B cell (primary cell): Measurements from ENCODE around the gene PTPRE. TPM values are rescaled to one million over a fixed set of nuclear protein-coding genes. Genes with fewer than 3 reads are reported as not detected.
A peak's percentile ranks its signal among the peaks of the same experiment; 100 is the strongest.

ENCODE experiments used
- ATAC-seq: fragments of 200-7000 bp; cut with Tn5 transposase; one replicate; pipeline ENCODE4 v1.10.0; 2021; ENCODE audit warnings: low read depth, mild to moderate bottlenecking, moderate number of reproducible peaks, moderate library complexity
- CTCF ChIA-PET: fragments of 350-600 bp; sonication (Branson Sonifier 250); formaldehyde crosslinking; loops from one replicate; lab custom pipeline; 2021; ENCODE audit warnings: antibody characterized with exemption, inconsistent platforms; lab: Charles Lee
- POLR2A ChIA-PET: fragments of 350-600 bp; sonication (Branson Sonifier 250); formaldehyde crosslinking; loops from one replicate; lab custom pipeline; 2021; ENCODE audit warnings: antibody characterized with exemption; lab: Charles Lee
- DNase-seq: peaks from one replicate; pipeline ENCODE4 v3.0.0; 2013
- H2AFZ ChIP-seq: 2 replicates; pipeline ENCODE4 v1.6.1; 2012; ENCODE audit warnings: mild to moderate bottlenecking, low read depth, low read length; ENCODE audit not compliant: insufficient read depth, poor library complexity, severe bottlenecking
- H3K27ac ChIP-seq, 2 donors: 1 replicate in 1 of 2; 2 replicates in 1 of 2; pipeline ENCODE4 v1.5.1; 2012 to 2013; ENCODE audit warnings: low read length in 2 of 2, mild to moderate bottlenecking in 2 of 2, moderate library complexity in 1 of 2
- H3K27me3 ChIP-seq, 4 experiments: fragments of 200-600 bp in 1 of 4; sonication (generic) in 1 of 4; replicated peaks in 1 of 4; 1 replicate in 2 of 4; 2 replicates in 2 of 4; pipeline versions ENCODE4 v1.6.1 to v1.7.0; 2013 to 2016; ENCODE audit warnings: low read length in 3 of 4, mild to moderate bottlenecking in 2 of 4, mixed read lengths in 1 of 4, moderate library complexity in 1 of 4; ENCODE audit not compliant: insufficient read depth in 4 of 4, control insufficient read depth in 3 of 4; ENCODE audit errors: control extremely low read depth in 1 of 4
- H3K36me3 ChIP-seq, 2 experiments: replicated peaks in 1 of 2; 1 replicate in 1 of 2; 2 replicates in 1 of 2; pipeline versions ENCODE4 v1.6.1 to v1.7.1; 2013; ENCODE audit warnings: low read length in 1 of 2; ENCODE audit not compliant: insufficient read depth in 2 of 2, control insufficient read depth in 1 of 2; ENCODE audit errors: control extremely low read depth in 1 of 2, extremely low read depth in 1 of 2
- H3K4me1 ChIP-seq, 2 donors: fragments of 200-600 bp in 1 of 2; sonication (generic) in 1 of 2; 1 replicate in 1 of 2; 2 replicates in 1 of 2; pipeline versions ENCODE4 v1.5.1 to v1.6.1; 2013 to 2017; ENCODE audit warnings: low read length in 2 of 2; ENCODE audit not compliant: control insufficient read depth in 2 of 2, insufficient read depth in 2 of 2
- H3K4me2 ChIP-seq: replicated peaks from 2 replicates; pipeline ENCODE3; 2012; ENCODE audit warnings: mild to moderate bottlenecking, low read depth, low read length; ENCODE audit not compliant: poor library complexity, severe bottlenecking
- H3K4me3 ChIP-seq, 5 experiments: fragments of 200-600 bp in 1 of 5; sonication (generic) in 1 of 5; 1 replicate in 3 of 5; 2 replicates in 2 of 5; pipeline versions ENCODE4 v1.5.1 to v1.7.0; 2011 to 2016; ENCODE audit warnings: low read length in 4 of 5, mild to moderate bottlenecking in 4 of 5, low read depth in 2 of 5, control low read depth in 1 of 5, moderate library complexity in 1 of 5; ENCODE audit not compliant: insufficient read depth in 1 of 5; ENCODE audit errors: control extremely low read depth in 1 of 5, extremely low read depth in 1 of 5
- H3K79me2 ChIP-seq: fragments of 200-600 bp; sonication (generic); one replicate; pipeline ENCODE4 v1.6.0; 2016; ENCODE audit warnings: low read length; ENCODE audit not compliant: control insufficient read depth, insufficient read depth
- H3K9ac ChIP-seq: fragments of 200-600 bp; sonication (generic); 2 replicates; pipeline ENCODE4 v1.6.1; 2017; ENCODE audit warnings: mild to moderate bottlenecking, low read length, moderate library complexity
- H3K9me3 ChIP-seq, 3 donors: one replicate each; pipeline versions ENCODE4 v1.6.1 to v1.7.1; 2013; ENCODE audit warnings: low read length in 2 of 3; ENCODE audit not compliant: control insufficient read depth in 2 of 3, insufficient read depth in 1 of 3; ENCODE audit errors: control extremely low read depth in 1 of 3
- H4K20me1 ChIP-seq: 2 replicates; pipeline ENCODE4 v1.6.0; 2012; ENCODE audit warnings: mild to moderate bottlenecking, low read length; ENCODE audit not compliant: insufficient read depth, control insufficient read depth, poor library complexity, severe bottlenecking
- H3K27ac Mint-ChIP-seq: one replicate; pipeline ENCODE4 v1.8.0; 2021; ENCODE audit warnings: mixed read lengths
- H3K27me3 Mint-ChIP-seq: one replicate; pipeline ENCODE4 v1.8.0; 2021; ENCODE audit warnings: mixed read lengths
- H3K4me1 Mint-ChIP-seq: one replicate; pipeline ENCODE4 v1.8.0; 2021; ENCODE audit warnings: mixed read lengths
- H3K4me3 Mint-ChIP-seq: one replicate; pipeline ENCODE4 v1.8.0; 2021; ENCODE audit warnings: mixed read lengths
- H3K9me3 Mint-ChIP-seq: one replicate; pipeline ENCODE4 v1.8.0; 2022; ENCODE audit warnings: mixed read lengths; ENCODE audit not compliant: insufficient read depth
- CTCF ChIP-seq: fragments of 200-600 bp; IDR thresholded peaks from one replicate; pipeline ENCODE4 v1.8.0; 2022; ENCODE audit warnings: antibody characterized with exemption, mild to moderate bottlenecking
- EZH2 ChIP-seq: IDR thresholded peaks from 2 replicates; pipeline ENCODE4 v1.6.1; 2012; ENCODE audit warnings: borderline replicate concordance, low read depth, mild to moderate bottlenecking, moderate library complexity, low read length; ENCODE audit not compliant: insufficient read depth, poor library complexity, severe bottlenecking
- WGBS: methylation state at CpG from one replicate; pipeline ENCODE4 v1.1.5; 2013; ENCODE audit warnings: missing lambda C conversion rate; ENCODE audit not compliant: insufficient coverage; 5-methylcytosine and 5-hydroxymethylcytosine counted together
- intact Hi-C: fragments of 100-400 bp; cut with micrococcal nuclease; formaldehyde crosslinking; loops from one replicate; pipeline ENCODE4 v1.10.0; 2022
- polyA plus RNA-seq: library from polyadenylated mRNA; depleted of rRNA; stranded (reverse); fragments of >200 nt; gene quantifications from 2 replicates; pipeline ENCODE4 v1.2.3, GENCODE V29; 2012
- total RNA-seq, 2 donors: library from RNA; stranded (reverse); fragments of 120-200 nt in 1 of 2; gene quantifications; 1 replicate in 1 of 2; 2 replicates in 1 of 2; pipeline versions ENCODE4 v1.2.3 to v1.2.4, GENCODE V29; 2013 to 2022

PTPRE gene
- total and polyA plus RNA-seq, 2 donors (not counting 1 experiment from before 2014, with no cell fraction given), result 6.6 to 32.7 TPM

GRCh38 chr10:128046953-128047290, 140.0 kb downstream of the PTPRE start:
- peaks cover 53% of the 10 kb centered on the region for H3K4me1 Mint-ChIP-seq
- H3K9me3 ChIP-seq, result no peaks in the 10 kb centered on the region
- no peaks in the 10 kb centered on the region for H3K27me3 ChIP-seq
- peak overlapping the region; percentile 85 for H3K27ac Mint-ChIP-seq
- H3K79me2 ChIP-seq, result peaks cover 43% of the 10 kb centered on the region
- H4K20me1 ChIP-seq, result peaks cover 6% of the 10 kb centered on the region
- TF ChIP-seq CTCF (no peak), EZH2 (no peak)
- peak overlapping the region; percentile 85 for H3K4me2 ChIP-seq
- peak overlapping the region; percentile 49 for H2AFZ ChIP-seq
- peak overlapping the region in 4 of 5 experiments; percentile 49 to 68 (median 60) for H3K4me3 ChIP-seq
- WGBS, result 92% methylated on average over 7 of the region's 10 CpGs
- no peaks in the 10 kb centered on the region for H3K9me3 Mint-ChIP-seq
- POLR2A ChIA-PET, result interaction anchor here (1.0 to 2.5 kb wide), 5 partner anchors 11 to 22 kb away, joined by 3 to 29 read pairs (median 5); no protein-coding TSS in a partner anchor
- peaks cover 0 to 13% of the 10 kb centered on the region in 2 experiments for H3K36me3 ChIP-seq
- peaks cover 41 to 63% of the 10 kb centered on the region in 2 donors for H3K4me1 ChIP-seq
- CTCF ChIA-PET, result interaction anchor here (3.9 to 7.5 kb wide), 3 partner anchors 12 to 22 kb away, joined by 37 to 84 read pairs (median 56); no protein-coding TSS in a partner anchor
- intact Hi-C loops, result loop anchor here (1.0 to 5.0 kb wide), 5 partner anchors 12 to 1420 kb away; partner anchors contain the start of genes MGMT and MKI67
- peak overlapping the region; percentile 3 to 67 for H3K27ac ChIP-seq
- ATAC-seq (no peak), DNase-seq (no peak)
- H3K9ac ChIP-seq, result peak overlapping the region; percentile 67
- H3K27me3 Mint-ChIP-seq, result no peaks in the 10 kb centered on the region
- peak overlapping the region; percentile 88 for H3K4me3 Mint-ChIP-seq

DNA sequence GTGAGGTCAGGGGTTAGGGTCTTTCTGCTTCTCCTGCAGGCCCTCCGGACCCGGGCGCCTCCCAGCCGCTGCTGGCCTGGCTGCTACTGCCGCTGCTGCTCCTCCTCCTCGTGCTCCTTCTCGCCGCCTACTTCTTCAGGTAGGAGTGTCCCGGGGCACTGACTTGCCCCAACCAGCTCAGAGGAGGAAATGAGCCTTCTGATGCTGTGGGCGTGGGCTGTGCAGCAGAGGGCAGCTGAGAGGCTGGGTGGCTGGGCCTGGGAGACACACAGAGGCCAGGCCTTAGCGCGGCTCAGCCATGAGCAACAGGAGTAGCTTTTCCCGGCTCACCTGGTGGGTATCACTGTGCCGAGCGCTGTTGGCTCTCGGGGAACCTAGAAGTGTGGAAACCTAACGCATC, 140.4 kb downstream of the PTPRE start:
- peak overlapping the region; percentile 88 for H3K4me3 Mint-ChIP-seq
- peak overlapping the region; percentile 49 for H2AFZ ChIP-seq
- ATAC-seq (peak; percentile 99), DNase-seq (peak; percentile 87)
- TF ChIP-seq CTCF (no peak), EZH2 (no peak)
- peaks cover 53% of the 10 kb centered on the region for H3K4me1 Mint-ChIP-seq
- H3K79me2 ChIP-seq, result peaks cover 46% of the 10 kb centered on the region
- H3K9me3 Mint-ChIP-seq, result no peaks in the 10 kb centered on the region
- CTCF ChIA-PET, result interaction anchor here (0.9 to 7.5 kb wide), 5 partner anchors 12 to 193 kb away, joined by 4 to 84 read pairs (median 37); no protein-coding TSS in a partner anchor
- H3K4me2 ChIP-seq, result peak overlapping the region; percentile 85
- H3K27me3 Mint-ChIP-seq, result no peaks in the 10 kb centered on the region
- H3K9me3 ChIP-seq, result no peaks in the 10 kb centered on the region
- POLR2A ChIA-PET, result interaction anchor here (1.0 to 2.5 kb wide), 5 partner anchors 12 to 22 kb away, joined by 3 to 29 read pairs (median 5); no protein-coding TSS in a partner anchor
- no peaks in the 10 kb centered on the region for H3K27me3 ChIP-seq
- peak overlapping the region; percentile 67 for H3K9ac ChIP-seq
- intact Hi-C loops, result loop anchor here (1.0 to 5.0 kb wide), 5 partner anchors 12 to 1420 kb away; partner anchors contain the start of genes MGMT and MKI67
- WGBS, result 0% methylated on average over 16 of the region's 17 CpGs
- peak overlapping the region; percentile 85 for H3K27ac Mint-ChIP-seq
- peaks cover 41 to 63% of the 10 kb centered on the region in 2 donors for H3K4me1 ChIP-seq
- peak overlapping the region; percentile 49 to 97 (median 66) for H3K4me3 ChIP-seq
- peaks cover 6% of the 10 kb centered on the region for H4K20me1 ChIP-seq
- peaks cover 0 to 17% of the 10 kb centered on the region in 2 experiments for H3K36me3 ChIP-seq
- H3K27ac ChIP-seq, result peak overlapping the region; percentile 67 to 74
